SK-N-SH (cell line): ENCODE data around the gene RAD51B. TPM values are rescaled to one million over a fixed set of nuclear protein-coding genes. Genes with fewer than 3 reads are reported as not detected.
"Not testable (repeated sequence)": the region's sequence is repeated elsewhere in the genome, so short reads cannot be mapped to it uniquely, and the experiment has no call there.

Source experiments
- CTCF ChIA-PET: fragments of 300-600, 350-600 bp; formaldehyde crosslinking; extraction: SDS; loops from one replicate; lab custom pipeline; 2021; lab: Yijun Ruan, JAX
- POLR2A ChIA-PET: fragments of 350-600 bp; sonication (Branson Sonifier 250); formaldehyde crosslinking; extraction: SDS; loops from one replicate; lab custom pipeline; 2020; ENCODE audit warnings: antibody characterized with exemption, inconsistent platforms; lab: Yijun Ruan, JAX
- DNase-seq: peaks from one replicate; pipeline ENCODE4 v3.0.0; 2012
- H2AFZ ChIP-seq: fragments of 200-600 bp; sonication (generic); 2 replicates; pipeline ENCODE4 v1.8.1; 2016; ENCODE audit warnings: antibody characterized with exemption, mild to moderate bottlenecking, low read depth
- H3F3A ChIP-seq: fragments of 200-600 bp; sonication (generic); replicated peaks from 2 replicates; pipeline ENCODE3; 2016; ENCODE audit warnings: antibody characterized with exemption, mild to moderate bottlenecking; ENCODE audit not compliant: insufficient read depth
- H3K27ac ChIP-seq, 2 experiments: fragments of 200-500 bp in 1 of 2; fragments of 200-600 bp in 1 of 2; sonication (Bioruptor generic) in 1 of 2; sonication (generic), shearing (Covaris generic) in 1 of 2; 2 replicates each; pipeline versions ENCODE4 v1.5.1 to v1.6.1; 2014 to 2016; ENCODE audit warnings: low read depth in 2 of 2, inconsistent platforms in 1 of 2, low read length in 1 of 2, mild to moderate bottlenecking in 1 of 2, mixed read lengths in 1 of 2
- H3K27me3 ChIP-seq: fragments of 200-600 bp; sonication (generic), shearing (Covaris generic); 2 replicates; pipeline ENCODE4 v1.6.1; 2016; ENCODE audit warnings: mixed run types; ENCODE audit not compliant: insufficient read depth
- H3K36me3 ChIP-seq, 2 experiments: fragments of 200-500 bp in 1 of 2; fragments of 200-600 bp in 1 of 2; sonication (Bioruptor generic) in 1 of 2; sonication (generic) in 1 of 2; replicated peaks in 1 of 2; 2 replicates each; pipeline versions ENCODE3 to v1.5.1; 2014 to 2016; ENCODE audit warnings: low read length in 1 of 2, mild to moderate bottlenecking in 1 of 2; ENCODE audit not compliant: insufficient read depth in 2 of 2, control insufficient read depth in 1 of 2
- H3K4me1 ChIP-seq, 2 experiments: fragments of 200-500 bp in 1 of 2; fragments of 200-600 bp in 1 of 2; sonication (Bioruptor generic) in 1 of 2; sonication (generic), shearing (Covaris generic) in 1 of 2; 2 replicates each; pipeline versions ENCODE4 v1.5.1 to v1.6.1; 2014 to 2016; ENCODE audit warnings: low read depth in 1 of 2, low read length in 1 of 2, mixed run types in 1 of 2; ENCODE audit not compliant: insufficient read depth in 2 of 2, control insufficient read depth in 1 of 2
- H3K4me2 ChIP-seq: fragments of 200-600 bp; sonication (generic), shearing (Covaris generic); 2 replicates; pipeline ENCODE4 v1.6.1; 2017; ENCODE audit warnings: mixed run types
- H3K4me3 ChIP-seq, 2 experiments: fragments of 200-500 bp in 1 of 2; fragments of 200-600 bp in 1 of 2; sonication (Bioruptor generic) in 1 of 2; sonication (generic), shearing (Covaris generic) in 1 of 2; 2 replicates each; pipeline versions ENCODE4 v1.5.1 to v1.8.1; 2014 to 2016; ENCODE audit warnings: low read depth in 2 of 2, inconsistent platforms in 1 of 2, low read length in 1 of 2, mild to moderate bottlenecking in 1 of 2, mixed read lengths in 1 of 2, moderate library complexity in 1 of 2
- H3K79me2 ChIP-seq: fragments of 200-600 bp; sonication (generic); 2 replicates; pipeline ENCODE4 v1.8.1; 2017; ENCODE audit warnings: mild to moderate bottlenecking; ENCODE audit not compliant: insufficient read depth
- H3K9ac ChIP-seq: fragments of 200-600 bp; sonication (generic); 2 replicates; pipeline ENCODE4 v1.6.1; 2017; ENCODE audit warnings: mixed run types
- H3K9me2 ChIP-seq: fragments of 200-600 bp; sonication (generic); 2 replicates; pipeline ENCODE4 v1.6.1; 2017; ENCODE audit warnings: mixed run types
- H3K9me3 ChIP-seq: fragments of 200-600 bp; sonication (generic); 2 replicates; pipeline ENCODE4 v1.6.1; 2017; ENCODE audit warnings: mixed run types, mild to moderate bottlenecking, moderate library complexity
- H4K20me1 ChIP-seq: fragments of 200-600 bp; sonication (generic); 2 replicates; pipeline ENCODE4 v1.6.1; 2017; ENCODE audit warnings: mild to moderate bottlenecking, mixed run types; ENCODE audit not compliant: insufficient read depth
- EZH2phosphoT487 ChIP-seq: fragments of 200-600 bp; sonication (generic); IDR thresholded peaks from 2 replicates; pipeline ENCODE4 v1.6.1; 2017; ENCODE audit warnings: low read depth, mixed run types, mild to moderate bottlenecking, antibody characterized with exemption, moderate library complexity, borderline replicate concordance
- MEF2A ChIP-seq: IDR thresholded peaks from 2 replicates; pipeline ENCODE4 v1.4.0; 2012; ENCODE audit warnings: low read depth, borderline replicate concordance
- RCOR1 ChIP-seq: fragments of 150-350 bp; IDR thresholded peaks from 2 replicates; pipeline ENCODE4 v1.6.1; 2017; ENCODE audit warnings: antibody characterized with exemption, low read length
- RFX5 ChIP-seq: IDR thresholded peaks from 2 replicates; pipeline ENCODE4 v1.6.1; 2012; ENCODE audit warnings: mild to moderate bottlenecking, improper control_type of control experiment, low read length
- TAF1 ChIP-seq: IDR thresholded peaks from 2 replicates; pipeline ENCODE4 v1.6.1; 2012; ENCODE audit warnings: low read depth, mild to moderate bottlenecking, low read length, moderate library complexity, borderline replicate concordance
- WGBS: methylation state at CpG from one replicate; pipeline ENCODE4 v1.1.6; 2017; ENCODE audit warnings: low lambda C conversion rate; 5-methylcytosine and 5-hydroxymethylcytosine counted together
- polyA plus RNA-seq, 3 experiments: library from polyadenylated mRNA; depleted of rRNA; stranded (reverse); fragments of >200 nt; gene quantifications; 2 replicates each; pipeline ENCODE4 v1.2.3, GENCODE V29; 2012
- TF ChIP-seq, protein P1 (sequence below): IDR thresholded peaks from 2 replicates; pipeline ENCODE4 v1.4.0; 2012; ENCODE audit warnings: low read depth, borderline replicate concordance
- TF ChIP-seq, protein P2 (sequence below): IDR thresholded peaks from 2 replicates; pipeline ENCODE4 v1.4.0; 2012; ENCODE audit warnings: low read depth

Gene RAD51B
- polyA plus RNA-seq, 1 of the 3 experiments (the other 2 are of a cell fraction): 6.0 TPM

DNA sequence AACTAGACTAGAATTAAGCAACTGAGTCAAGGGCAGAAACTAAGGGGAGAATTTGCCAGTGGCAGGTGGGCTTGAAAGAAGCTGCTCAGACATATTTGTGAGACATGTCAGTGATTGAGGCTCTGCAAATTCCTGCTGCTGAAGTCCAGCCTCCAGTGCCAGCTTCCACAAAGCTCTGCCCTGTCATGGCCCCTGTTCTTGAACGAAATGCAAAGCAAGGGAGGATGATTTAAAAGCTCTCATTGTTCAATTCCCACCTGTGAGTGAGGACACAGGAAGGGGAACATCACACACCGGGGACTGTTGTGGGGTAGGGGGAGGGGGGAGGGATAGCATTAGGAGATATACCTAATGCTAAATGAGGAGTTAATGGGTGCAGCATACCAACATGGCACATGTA is 439.4 kb downstream of the RAD51B start:
- peaks cover 13% of the 10 kb centered on the region for H3F3A ChIP-seq
- H3K79me2 ChIP-seq, H2AFZ ChIP-seq, H3K27ac ChIP-seq, H3K27me3 ChIP-seq, H3K9me3 ChIP-seq, H3K36me3 ChIP-seq, H3K9me2 ChIP-seq, H3K9ac ChIP-seq, H3K4me2 ChIP-seq, H3K4me3 ChIP-seq, DNase-seq, POLR2A ChIA-PET, H4K20me1 ChIP-seq: not testable (repeated sequence)
- peaks cover 12 to 18% of the 10 kb centered on the region in 2 experiments; a peak in 3 of 4 replicates for H3K4me1 ChIP-seq
- CTCF ChIA-PET: interaction anchor here (0.6 to 2.3 kb wide), 5 partner anchors 10 to 558 kb away, joined by 3 to 16 read pairs (median 5); no protein-coding TSS in a partner anchor
- 100% methylated on average over 2 of the region's 2 CpGs for WGBS

DNA sequence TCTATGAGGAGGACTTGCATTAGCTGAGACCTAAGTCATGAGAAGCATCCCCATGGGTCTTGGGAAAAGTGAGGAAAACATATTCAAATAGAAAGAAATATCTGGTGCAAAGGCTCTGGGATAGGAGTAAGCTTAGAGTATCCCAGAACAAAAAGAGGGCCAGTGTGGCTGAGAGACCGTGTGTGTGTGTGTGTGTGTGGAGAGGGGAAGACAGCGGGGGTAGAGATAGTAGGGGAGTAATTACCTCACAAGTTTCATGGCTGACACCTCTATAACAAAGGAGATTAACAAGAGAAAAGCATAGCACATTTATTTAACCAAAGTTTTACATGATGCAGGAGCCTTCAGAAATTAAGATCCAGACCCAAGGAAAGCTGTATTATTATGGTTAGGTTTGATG is 440.5 kb downstream of the RAD51B start:
- Histone ChIP-seq H3K27ac (no peak overlapping the region), H2AFZ (no peak overlapping the region), H3K4me2 (no peak overlapping the region), H3F3A (peaks cover 13% of the 10 kb centered on the region), H3K79me2 (no peaks in the 10 kb centered on the region), H4K20me1 (no peaks in the 10 kb centered on the region), H3K27me3 (no peaks in the 10 kb centered on the region), H3K4me1 (peaks cover 15 to 16% of the 10 kb centered on the region in 2 experiments; a peak in 3 of 4 replicates), H3K9me3 (no peaks in the 10 kb centered on the region), H3K9me2 (no peaks in the 10 kb centered on the region), H3K36me3 (no peaks in the 10 kb centered on the region), H3K9ac (no peak overlapping the region), H3K4me3 (no peak overlapping the region)
- no peak for DNase-seq
- 80% methylated on average over 2 of the region's 2 CpGs for WGBS
- TF ChIP-seq RCOR1 (no peak), MEF2A (no peak), EZH2phosphoT487 (no peak), TAF1 (no peak), RFX5 (no peak)
- TF ChIP-seq, protein P1, sequence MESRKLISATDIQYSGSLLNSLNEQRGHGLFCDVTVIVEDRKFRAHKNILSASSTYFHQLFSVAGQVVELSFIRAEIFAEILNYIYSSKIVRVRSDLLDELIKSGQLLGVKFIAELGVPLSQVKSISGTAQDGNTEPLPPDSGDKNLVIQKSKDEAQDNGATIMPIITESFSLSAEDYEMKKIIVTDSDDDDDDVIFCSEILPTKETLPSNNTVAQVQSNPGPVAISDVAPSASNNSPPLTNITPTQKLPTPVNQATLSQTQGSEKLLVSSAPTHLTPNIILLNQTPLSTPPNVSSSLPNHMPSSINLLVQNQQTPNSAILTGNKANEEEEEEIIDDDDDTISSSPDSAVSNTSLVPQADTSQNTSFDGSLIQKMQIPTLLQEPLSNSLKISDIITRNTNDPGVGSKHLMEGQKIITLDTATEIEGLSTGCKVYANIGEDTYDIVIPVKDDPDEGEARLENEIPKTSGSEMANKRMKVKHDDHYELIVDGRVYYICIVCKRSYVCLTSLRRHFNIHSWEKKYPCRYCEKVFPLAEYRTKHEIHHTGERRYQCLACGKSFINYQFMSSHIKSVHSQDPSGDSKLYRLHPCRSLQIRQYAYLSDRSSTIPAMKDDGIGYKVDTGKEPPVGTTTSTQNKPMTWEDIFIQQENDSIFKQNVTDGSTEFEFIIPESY: no peak
- TF ChIP-seq, protein P2, sequence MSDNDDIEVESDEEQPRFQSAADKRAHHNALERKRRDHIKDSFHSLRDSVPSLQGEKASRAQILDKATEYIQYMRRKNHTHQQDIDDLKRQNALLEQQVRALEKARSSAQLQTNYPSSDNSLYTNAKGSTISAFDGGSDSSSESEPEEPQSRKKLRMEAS: no peak
- ChIA-PET POLR2A (no interaction called here), CTCF (interaction anchor here (0.8 to 2.3 kb wide), 4 partner anchors 11 to 557 kb away, joined by 3 to 16 read pairs (median 5); no protein-coding TSS in a partner anchor)
